Measurements from ENCODE around the gene TUT4. TPM values are rescaled to one million over a fixed set of nuclear protein-coding genes. Genes with fewer than 3 reads are reported as not detected.

TUT4 gene
- total RNA-seq, 3 donors from 2014 or later (not counting 1 experiment from before 2014, with no cell fraction given): 124 to 156 (median 125) TPM

DNA sequence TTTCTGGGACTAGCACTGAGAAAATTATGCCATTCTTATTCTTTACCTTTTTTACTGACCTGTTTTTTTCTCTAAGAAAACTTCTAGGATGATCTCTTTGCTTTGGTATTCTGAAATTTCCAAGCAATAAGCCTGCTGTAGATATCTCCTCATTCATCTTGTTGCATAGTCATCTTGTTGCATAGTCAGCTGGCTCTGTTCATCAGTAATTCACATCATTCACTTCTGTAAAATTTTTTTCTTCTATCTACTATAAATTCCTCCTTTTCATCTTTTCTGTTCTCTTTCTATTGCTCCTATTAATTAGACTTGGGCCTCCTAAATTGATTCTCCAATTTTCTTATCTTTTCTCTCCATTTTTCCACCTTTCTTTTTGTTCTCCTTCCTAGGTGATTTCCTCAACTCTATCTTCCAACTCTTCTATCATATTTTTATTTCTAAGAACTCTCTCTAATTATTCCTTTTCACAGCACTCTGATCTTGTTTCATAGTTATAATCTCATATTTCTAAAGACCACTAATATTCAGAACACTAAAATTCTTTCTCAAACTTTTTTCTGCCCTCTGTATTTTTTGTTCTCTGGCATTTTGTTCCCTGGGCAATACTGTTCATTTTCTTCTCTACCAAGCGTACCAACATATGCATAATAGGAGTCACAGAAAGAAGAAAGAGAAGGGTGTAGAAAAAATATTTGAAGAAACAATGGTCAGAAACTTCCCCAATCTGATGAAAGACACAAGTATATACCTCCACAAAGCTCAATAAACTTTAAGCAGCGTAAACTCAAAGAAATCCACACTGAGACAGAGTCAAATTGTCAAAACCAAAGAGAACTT, 17.7 kb downstream of the TUT4 start:
- WGBS (ENCODE audit: insufficient coverage): 100% methylated on average over 1 of the region's 2 CpGs
- no peak for ATAC-seq
- Histone ChIP-seq H3K9me3 (ENCODE audit: control insufficient read depth, insufficient read depth, low read length) (no peaks in the 10 kb centered on the region), H3K4me1 (ENCODE audit: control insufficient read depth, insufficient read depth, low read length) (peaks cover 8% of the 10 kb centered on the region), H3K36me3 (ENCODE audit: control insufficient read depth, insufficient read depth, low read length) (no peaks in the 10 kb centered on the region), H3K27me3 (ENCODE audit: control insufficient read depth, insufficient read depth, low read length) (no peaks in the 10 kb centered on the region), H3K4me3 (ENCODE audit: low read length) (no peak overlapping the region), H3K27ac (ENCODE audit: low read length) (no peak overlapping the region)
- intact Hi-C loops (cut with micrococcal nuclease): no loop called here
- DNase-seq: no peak
- Mint-ChIP-seq H3K9me3 (peaks cover 3 to 4% of the 10 kb centered on the region in 2 donors), H3K27me3 (ENCODE audit: low read depth in 2 of 2) (no peaks in the 10 kb centered on the region), H3K4me3 (no peak overlapping the region), H3K4me1 (peaks cover 34 to 45% of the 10 kb centered on the region in 2 donors), H3K27ac (peak overlapping the region in 1 of 2 donors; percentile 39), H3K36me3 (peaks cover 9% of the 10 kb centered on the region)
- TF ChIP-seq, protein P1, sequence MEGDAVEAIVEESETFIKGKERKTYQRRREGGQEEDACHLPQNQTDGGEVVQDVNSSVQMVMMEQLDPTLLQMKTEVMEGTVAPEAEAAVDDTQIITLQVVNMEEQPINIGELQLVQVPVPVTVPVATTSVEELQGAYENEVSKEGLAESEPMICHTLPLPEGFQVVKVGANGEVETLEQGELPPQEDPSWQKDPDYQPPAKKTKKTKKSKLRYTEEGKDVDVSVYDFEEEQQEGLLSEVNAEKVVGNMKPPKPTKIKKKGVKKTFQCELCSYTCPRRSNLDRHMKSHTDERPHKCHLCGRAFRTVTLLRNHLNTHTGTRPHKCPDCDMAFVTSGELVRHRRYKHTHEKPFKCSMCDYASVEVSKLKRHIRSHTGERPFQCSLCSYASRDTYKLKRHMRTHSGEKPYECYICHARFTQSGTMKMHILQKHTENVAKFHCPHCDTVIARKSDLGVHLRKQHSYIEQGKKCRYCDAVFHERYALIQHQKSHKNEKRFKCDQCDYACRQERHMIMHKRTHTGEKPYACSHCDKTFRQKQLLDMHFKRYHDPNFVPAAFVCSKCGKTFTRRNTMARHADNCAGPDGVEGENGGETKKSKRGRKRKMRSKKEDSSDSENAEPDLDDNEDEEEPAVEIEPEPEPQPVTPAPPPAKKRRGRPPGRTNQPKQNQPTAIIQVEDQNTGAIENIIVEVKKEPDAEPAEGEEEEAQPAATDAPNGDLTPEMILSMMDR (IDR thresholded peaks at IDR 0.05): no peak

- no peak for DNase-seq
- Histone ChIP-seq H3K4me1 (ENCODE audit: control insufficient read depth, insufficient read depth, low read length) (peaks cover 11% of the 10 kb centered on the region), H3K27ac (ENCODE audit: low read length) (no peak overlapping the region), H3K9me3 (ENCODE audit: control insufficient read depth, insufficient read depth, low read length) (no peaks in the 10 kb centered on the region), H3K4me3 (ENCODE audit: low read length) (no peak overlapping the region), H3K27me3 (ENCODE audit: control insufficient read depth, insufficient read depth, low read length) (no peaks in the 10 kb centered on the region), H3K36me3 (ENCODE audit: control insufficient read depth, insufficient read depth, low read length) (no peaks in the 10 kb centered on the region)
- H3K4me1 Mint-ChIP-seq: peaks cover 24 to 37% of the 10 kb centered on the region in 2 donors
- H3K4me3 Mint-ChIP-seq: no peak overlapping the region
- intact Hi-C loops (cut with micrococcal nuclease): no loop called here
- H3K36me3 Mint-ChIP-seq: peaks cover 9% of the 10 kb centered on the region
- ATAC-seq: no peak
- H3K27me3 Mint-ChIP-seq (ENCODE audit: low read depth in 2 of 2): no peaks in the 10 kb centered on the region
- H3K9me3 Mint-ChIP-seq: peaks cover 3 to 4% of the 10 kb centered on the region in 2 donors
- WGBS (ENCODE audit: insufficient coverage): 97% methylated on average over 6 of the region's 9 CpGs
- TF ChIP-seq, protein P1 (IDR thresholded peaks at IDR 0.05): no peak
- no peak overlapping the region for H3K27ac Mint-ChIP-seq
These were observed 19.2 kb downstream of the TUT4 start for GRCh38 chr1:52533713-52534112.

GRCh38 chr1:52532731-52533327, 20.1 kb downstream of the TUT4 start:
- DNase-seq: no peak
- no peak overlapping the region for H3K4me3 ChIP-seq (ENCODE audit: low read length)
- Mint-ChIP-seq H3K27me3 (ENCODE audit: low read depth in 2 of 2) (no peaks in the 10 kb centered on the region), H3K36me3 (peaks cover 9% of the 10 kb centered on the region), H3K4me3 (peak overlapping the region; percentile 1), H3K27ac (peak overlapping the region; percentile 10 to 64), H3K4me1 (peaks cover 23 to 35% of the 10 kb centered on the region in 2 donors), H3K9me3 (peaks cover 3 to 4% of the 10 kb centered on the region in 2 donors)
- no peaks in the 10 kb centered on the region for H3K36me3 ChIP-seq (ENCODE audit: control insufficient read depth, insufficient read depth, low read length)
- intact Hi-C loops (cut with micrococcal nuclease): no loop called here
- TF ChIP-seq, protein P1 (IDR thresholded peaks at IDR 0.05): no peak
- ATAC-seq: no peak
- H3K9me3 ChIP-seq (ENCODE audit: control insufficient read depth, insufficient read depth, low read length): no peaks in the 10 kb centered on the region
- peaks cover 11% of the 10 kb centered on the region for H3K4me1 ChIP-seq (ENCODE audit: control insufficient read depth, insufficient read depth, low read length)
- H3K27me3 ChIP-seq (ENCODE audit: control insufficient read depth, insufficient read depth, low read length): no peaks in the 10 kb centered on the region
- no peak overlapping the region for H3K27ac ChIP-seq (ENCODE audit: low read length)
- WGBS (ENCODE audit: insufficient coverage): 83% methylated on average over 1 of the region's 2 CpGs

Data from natural killer cell (primary cell).